Calu3 (cell line): ENCODE measurements around the gene ZFP36L2. TPM values are rescaled to one million over a fixed set of nuclear protein-coding genes. Genes with fewer than 3 reads are reported as not detected.

Source experiments
- Bru-seq: library from RNA; stranded (reverse); fragments of 400-500 nt; gene quantifications from one replicate; lab custom pipeline; 2021; lab: Mats Ljungman, UMichigan
- BruChase-seq, 2 experiments: library from RNA; stranded (reverse); fragments of 400-500 nt; gene quantifications; one replicate each; lab custom pipeline; 2021; lab: Mats Ljungman, UMichigan
- BruUV-seq: library from RNA; stranded (reverse); fragments of 400-500 nt; replicated peaks from 2 replicates; lab custom pipeline; 2021; lab: Mats Ljungman, UMichigan
- CTCF ChIA-PET: fragments of 300-600 bp; sonication (Branson Sonifier 250); formaldehyde crosslinking; loops from one replicate; lab custom pipeline; 2022; ENCODE audit warnings: antibody characterized with exemption; lab: Charles Lee
- DNase-seq: peaks from one replicate; pipeline ENCODE4 v3.0.0; 2022
- H3K27ac Mint-ChIP-seq: one replicate; pipeline ENCODE4 v1.8.0; 2022; ENCODE audit warnings: mixed read lengths; ENCODE audit not compliant: unreplicated experiment
- H3K27me3 Mint-ChIP-seq: one replicate; pipeline ENCODE4 v1.8.0; 2022; ENCODE audit warnings: mixed read lengths; ENCODE audit not compliant: unreplicated experiment
- H3K36me3 Mint-ChIP-seq: one replicate; pipeline ENCODE4 v1.8.0; 2022; ENCODE audit warnings: mild to moderate bottlenecking, moderate library complexity, mixed read lengths; ENCODE audit not compliant: insufficient read depth, unreplicated experiment
- H3K4me1 Mint-ChIP-seq: one replicate; pipeline ENCODE4 v1.8.0; 2022; ENCODE audit warnings: mild to moderate bottlenecking, low read depth, mixed read lengths; ENCODE audit not compliant: unreplicated experiment
- H3K4me3 Mint-ChIP-seq: one replicate; pipeline ENCODE4 v1.8.0; 2022; ENCODE audit warnings: mild to moderate bottlenecking, low read depth, moderate library complexity, mixed read lengths; ENCODE audit not compliant: unreplicated experiment
- H3K9me3 Mint-ChIP-seq: one replicate; pipeline ENCODE4 v1.8.0; 2022; ENCODE audit warnings: low read depth, mixed read lengths; ENCODE audit not compliant: unreplicated experiment
- intact Hi-C: fragments of 100-400 bp; cut with micrococcal nuclease; formaldehyde crosslinking; loops from one replicate; pipeline ENCODE4 v1.10.0; 2022; ENCODE audit not compliant: unreplicated experiment
- long read RNA-seq: library from polyadenylated mRNA; stranded (forward); transcript quantifications from one replicate; pipeline ENCODE4 v2.0.0, GENCODE V29; 2022
- total RNA-seq: library from RNA; stranded (reverse); gene quantifications from 2 replicates; pipeline ENCODE4 v1.2.3, GENCODE V29; 2022
- TF ChIP-seq, protein P1 (sequence below): fragments of 200-600 bp; IDR thresholded peaks from one replicate; pipeline ENCODE4 v1.8.0; 2022; ENCODE audit warnings: antibody characterized with exemption; ENCODE audit not compliant: unreplicated experiment

ZFP36L2 gene, protein sequence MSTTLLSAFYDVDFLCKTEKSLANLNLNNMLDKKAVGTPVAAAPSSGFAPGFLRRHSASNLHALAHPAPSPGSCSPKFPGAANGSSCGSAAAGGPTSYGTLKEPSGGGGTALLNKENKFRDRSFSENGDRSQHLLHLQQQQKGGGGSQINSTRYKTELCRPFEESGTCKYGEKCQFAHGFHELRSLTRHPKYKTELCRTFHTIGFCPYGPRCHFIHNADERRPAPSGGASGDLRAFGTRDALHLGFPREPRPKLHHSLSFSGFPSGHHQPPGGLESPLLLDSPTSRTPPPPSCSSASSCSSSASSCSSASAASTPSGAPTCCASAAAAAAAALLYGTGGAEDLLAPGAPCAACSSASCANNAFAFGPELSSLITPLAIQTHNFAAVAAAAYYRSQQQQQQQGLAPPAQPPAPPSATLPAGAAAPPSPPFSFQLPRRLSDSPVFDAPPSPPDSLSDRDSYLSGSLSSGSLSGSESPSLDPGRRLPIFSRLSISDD
- total RNA-seq (90.7 and 120 TPM in 2 replicates), Bru-seq, nascent RNA (percentile 99 among the genes with signal in this experiment), BruChase-seq, experiment 1, labeled RNA remaining after a 6-hour chase (percentile 93 among the genes with signal in this experiment), BruChase-seq, experiment 2, labeled RNA remaining after a 2-hour chase (percentile 98 among the genes with signal in this experiment)
- long read RNA-seq, transcript ZFP36L2-201 (2 exons, 3,696 nt) = major isoform, 126 of 271 reads
- long read RNA-seq, partial matches to known transcripts = 0 of 271 reads
- long read RNA-seq, other reads (novel, unspliced or antisense) = 145 of 271 reads

DNA sequence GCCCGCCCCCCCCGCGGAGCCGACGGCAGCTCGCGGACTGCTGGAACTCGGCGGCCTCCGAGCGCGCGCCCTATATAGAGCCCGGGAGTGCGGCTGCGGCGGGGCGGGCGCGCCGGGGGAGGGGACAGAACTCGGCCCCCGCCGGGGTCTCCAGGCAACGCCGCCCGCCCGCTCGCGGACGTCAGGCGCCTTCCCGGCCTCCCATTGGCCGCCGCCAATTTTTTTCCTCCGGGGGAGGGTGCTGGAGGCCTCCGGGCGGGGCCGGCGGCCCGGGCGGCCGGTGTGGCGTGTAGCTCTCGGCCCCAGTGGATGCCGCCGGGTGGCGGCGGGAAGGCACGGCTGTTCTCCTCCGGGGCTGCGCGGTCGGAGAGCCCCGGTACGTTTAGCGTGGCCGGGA lies at the start of gene ZFP36L2:
TSS of gene ZFP36L2 (minus strand) at position 49 of the 397 bp plus-strand sequence. CDS start 291 bp downstream, outside the sequence.
- intact Hi-C loops = loop anchor here (1.0 kb wide), 1 partner anchor 258 kb away; no protein-coding TSS in a partner anchor
- Mint-ChIP-seq H3K4me1 (peaks cover 26% of the 10 kb centered on the region), H3K9me3 (no peaks in the 10 kb centered on the region), H3K27ac (peak within 1 kb of the TSS; percentile 94), H3K36me3 (peaks cover 84% of the 10 kb centered on the region), H3K27me3 (no peaks in the 10 kb centered on the region), H3K4me3 (peak within 1 kb of the TSS; percentile 98)
- CTCF ChIA-PET = interaction anchor here (0.6 to 2.2 kb wide), 17 partner anchors 14 to 399 kb away, joined by 3 to 11 read pairs (median 4); no protein-coding TSS in a partner anchor
- TF ChIP-seq, protein P1, sequence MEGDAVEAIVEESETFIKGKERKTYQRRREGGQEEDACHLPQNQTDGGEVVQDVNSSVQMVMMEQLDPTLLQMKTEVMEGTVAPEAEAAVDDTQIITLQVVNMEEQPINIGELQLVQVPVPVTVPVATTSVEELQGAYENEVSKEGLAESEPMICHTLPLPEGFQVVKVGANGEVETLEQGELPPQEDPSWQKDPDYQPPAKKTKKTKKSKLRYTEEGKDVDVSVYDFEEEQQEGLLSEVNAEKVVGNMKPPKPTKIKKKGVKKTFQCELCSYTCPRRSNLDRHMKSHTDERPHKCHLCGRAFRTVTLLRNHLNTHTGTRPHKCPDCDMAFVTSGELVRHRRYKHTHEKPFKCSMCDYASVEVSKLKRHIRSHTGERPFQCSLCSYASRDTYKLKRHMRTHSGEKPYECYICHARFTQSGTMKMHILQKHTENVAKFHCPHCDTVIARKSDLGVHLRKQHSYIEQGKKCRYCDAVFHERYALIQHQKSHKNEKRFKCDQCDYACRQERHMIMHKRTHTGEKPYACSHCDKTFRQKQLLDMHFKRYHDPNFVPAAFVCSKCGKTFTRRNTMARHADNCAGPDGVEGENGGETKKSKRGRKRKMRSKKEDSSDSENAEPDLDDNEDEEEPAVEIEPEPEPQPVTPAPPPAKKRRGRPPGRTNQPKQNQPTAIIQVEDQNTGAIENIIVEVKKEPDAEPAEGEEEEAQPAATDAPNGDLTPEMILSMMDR = no peak
- BruUV-seq = no TSS peak
- peak; percentile 98 for DNase-seq

DNA sequence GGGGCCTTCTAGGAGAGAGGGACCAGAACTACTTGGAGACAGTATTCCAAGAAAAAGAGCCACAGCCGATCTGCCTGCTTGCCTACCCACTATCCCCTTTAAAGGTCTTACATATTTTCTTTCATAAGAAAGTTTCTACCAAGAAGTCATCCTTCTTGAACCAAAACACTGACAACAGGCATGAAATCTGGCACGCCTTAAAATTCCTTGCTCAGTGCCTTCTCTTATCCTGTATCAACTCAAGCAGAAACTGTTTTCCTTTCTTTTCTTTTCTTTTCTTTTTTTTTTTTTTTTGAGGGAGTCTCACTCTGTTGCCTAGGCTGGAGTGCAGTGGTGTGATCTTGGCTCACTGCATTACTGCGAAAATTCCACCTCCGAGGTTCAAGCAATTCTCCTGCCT lies 48.3 kb upstream of the ZFP36L2 start:
- Mint-ChIP-seq H3K4me1 (peaks cover 16% of the 10 kb centered on the region), H3K4me3 (no peak overlapping the region), H3K27me3 (no peaks in the 10 kb centered on the region), H3K27ac (no peak overlapping the region), H3K36me3 (no peaks in the 10 kb centered on the region), H3K9me3 (no peaks in the 10 kb centered on the region)
- CTCF ChIA-PET = no interaction called here
- BruUV-seq = no TSS peak
- no peak for DNase-seq
- TF ChIP-seq, protein P1 = no peak
- intact Hi-C loops = no loop called here

DNA sequence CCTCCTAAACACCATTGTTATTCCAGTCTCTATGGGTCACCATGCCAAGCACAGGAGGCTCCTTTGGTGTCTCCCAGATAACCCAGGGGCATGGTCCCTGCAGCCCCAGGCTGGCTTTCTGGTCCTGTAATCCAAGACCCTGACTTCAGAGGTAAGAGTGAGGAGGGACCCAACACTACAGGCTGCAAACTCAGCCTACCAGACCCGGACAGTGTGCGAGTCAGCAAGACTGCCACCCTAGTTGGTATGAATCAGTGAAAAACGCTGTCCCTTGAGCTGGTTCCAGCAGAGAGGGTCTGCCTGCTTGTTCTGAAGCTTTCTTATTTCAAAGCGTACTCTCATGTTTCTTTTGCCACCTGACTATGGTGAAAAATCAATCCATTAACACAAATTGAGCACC lies 47.6 kb upstream of the ZFP36L2 start:
- Mint-ChIP-seq H3K9me3 (no peaks in the 10 kb centered on the region), H3K27me3 (no peaks in the 10 kb centered on the region), H3K27ac (no peak overlapping the region), H3K4me1 (peaks cover 16% of the 10 kb centered on the region), H3K4me3 (no peak overlapping the region), H3K36me3 (no peaks in the 10 kb centered on the region)
- CTCF ChIA-PET = no interaction called here
- BruUV-seq = no TSS peak
- TF ChIP-seq, protein P1 = no peak
- intact Hi-C loops = no loop called here
- no peak for DNase-seq

DNA sequence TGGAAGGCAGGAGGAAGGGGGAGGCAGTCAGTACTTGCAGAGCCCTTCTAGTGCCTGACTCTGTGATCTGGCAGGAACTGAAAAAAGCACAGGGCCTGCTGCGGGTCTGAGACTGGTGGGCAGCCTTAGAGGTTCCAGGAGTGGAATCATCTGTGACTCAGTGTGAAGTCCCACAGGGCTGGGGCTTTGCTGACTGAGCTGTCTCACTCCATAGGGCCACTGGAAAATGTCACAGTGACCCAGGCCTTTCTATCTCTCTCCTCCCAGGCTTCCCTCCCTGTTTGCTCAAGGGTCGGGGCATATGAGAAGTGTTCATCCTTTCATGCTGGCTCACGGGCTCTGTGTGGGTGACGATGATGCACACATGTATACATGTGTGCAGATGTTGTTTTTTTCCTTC lies 47.1 kb upstream of the ZFP36L2 start:
- Mint-ChIP-seq H3K4me3 (no peak overlapping the region), H3K27ac (no peak overlapping the region), H3K4me1 (peaks cover 16% of the 10 kb centered on the region), H3K9me3 (no peaks in the 10 kb centered on the region), H3K27me3 (no peaks in the 10 kb centered on the region), H3K36me3 (no peaks in the 10 kb centered on the region)
- BruUV-seq = no TSS peak
- DNase-seq = no peak
- TF ChIP-seq, protein P1 = no peak
- intact Hi-C loops = no loop called here
- CTCF ChIA-PET = no interaction called here
